ENCODE measurements around the gene MECP2.

Gene MECP2

GRCh38 chrX:154026136-154027021 is 71.1 kb downstream of the MECP2 start:
- TF ChIP-seq CTCF (IDR thresholded peaks at IDR 0.05; ENCODE audit: control insufficient read depth, extremely low read depth, insufficient read depth), result no peak
- DNase-seq (ENCODE audit: low read depth), result no peak
- no peak overlapping the region for H3K4me3 ChIP-seq (ENCODE audit: low read depth, low read length)

GRCh38 chrX:154025230-154025629 is 72.3 kb downstream of the MECP2 start:
- DNase-seq (ENCODE audit: low read depth), result no peak
- H3K4me3 ChIP-seq (ENCODE audit: low read depth, low read length), result no peak overlapping the region
- no peak for TF ChIP-seq CTCF (IDR thresholded peaks at IDR 0.05; ENCODE audit: control insufficient read depth, extremely low read depth, insufficient read depth)

- no peak for TF ChIP-seq CTCF (IDR thresholded peaks at IDR 0.05; ENCODE audit: control insufficient read depth, extremely low read depth, insufficient read depth)
- DNase-seq (ENCODE audit: low read depth), result no peak
- H3K4me3 ChIP-seq (ENCODE audit: low read depth, low read length), result no peak overlapping the region
Observed at GRCh38 chrX:154024271-154024670, 73.2 kb downstream of the MECP2 start.

- no peak overlapping the region for H3K4me3 ChIP-seq (ENCODE audit: low read depth, low read length)
- TF ChIP-seq CTCF (IDR thresholded peaks at IDR 0.05; ENCODE audit: control insufficient read depth, extremely low read depth, insufficient read depth), result no peak
- DNase-seq (ENCODE audit: low read depth), result no peak
Observed at GRCh38 chrX:154023276-154024000, 74.1 kb downstream of the MECP2 start.

GRCh38 chrX:154022108-154022507 is 75.4 kb downstream of the MECP2 start:
- H3K4me3 ChIP-seq (ENCODE audit: low read depth, low read length), result no peak overlapping the region
- DNase-seq (ENCODE audit: low read depth), result no peak
- TF ChIP-seq CTCF (IDR thresholded peaks at IDR 0.05; ENCODE audit: control insufficient read depth, extremely low read depth, insufficient read depth), result no peak

GRCh38 chrX:154021131-154021611 is 76.3 kb downstream of the MECP2 start:
- no peak for TF ChIP-seq CTCF (IDR thresholded peaks at IDR 0.05; ENCODE audit: control insufficient read depth, extremely low read depth, insufficient read depth)
- H3K4me3 ChIP-seq (ENCODE audit: low read depth, low read length), result peak overlapping the region; percentile 60; the same call in 1 of the 2 replicates
- DNase-seq (ENCODE audit: low read depth), result no peak

Data from LNCaP clone FGC (cell line).